ENCODE results near the gene POLA2.
A peak's percentile ranks its signal among the peaks of the same experiment; 100 is the strongest.

The POLA2 gene

GRCh38 chr11:65309006-65309405 is 47.2 kb downstream of the POLA2 start:
- no peak for TF ChIP-seq CTCF (IDR thresholded peaks at IDR 0.05)

GRCh38 chr11:65310215-65310614 is 48.5 kb downstream of the POLA2 start:
- no peak for TF ChIP-seq CTCF (IDR thresholded peaks at IDR 0.05)

- TF ChIP-seq CTCF (IDR thresholded peaks at IDR 0.05), result no peak
Observed at GRCh38 chr11:65310736-65311135, 49.0 kb downstream of the POLA2 start.

- no peak for TF ChIP-seq CTCF (IDR thresholded peaks at IDR 0.05)
Observed at GRCh38 chr11:65311170-65311678, 49.5 kb downstream of the POLA2 start.

GRCh38 chr11:65314501-65315203 is 52.9 kb downstream of the POLA2 start, which contains the start of gene CDC42EP2:
Gene CDC42EP2, plus strand, starts transcription at chr11:65314866. Its CDS starts 6,033 bp downstream, at chr11:65320899.
- no peak for TF ChIP-seq CTCF (IDR thresholded peaks at IDR 0.05)

- peak; percentile 99 for TF ChIP-seq CTCF (IDR thresholded peaks at IDR 0.05)
Observed at GRCh38 chr11:65315204-65315865, 53.6 kb downstream of the POLA2 start.

- peak; percentile 51 for TF ChIP-seq CTCF (IDR thresholded peaks at IDR 0.05)
Observed at GRCh38 chr11:65315866-65316226, 54.1 kb downstream of the POLA2 start.
